Measurements from ENCODE around the gene ARMH2. TPM values are rescaled to one million over a fixed set of nuclear protein-coding genes. Genes with fewer than 3 reads are reported as not detected.

The ARMH2 gene
- polyA plus RNA-seq, 3 donors = 0.34 to 0.71 TPM; not detected in 1

DNA sequence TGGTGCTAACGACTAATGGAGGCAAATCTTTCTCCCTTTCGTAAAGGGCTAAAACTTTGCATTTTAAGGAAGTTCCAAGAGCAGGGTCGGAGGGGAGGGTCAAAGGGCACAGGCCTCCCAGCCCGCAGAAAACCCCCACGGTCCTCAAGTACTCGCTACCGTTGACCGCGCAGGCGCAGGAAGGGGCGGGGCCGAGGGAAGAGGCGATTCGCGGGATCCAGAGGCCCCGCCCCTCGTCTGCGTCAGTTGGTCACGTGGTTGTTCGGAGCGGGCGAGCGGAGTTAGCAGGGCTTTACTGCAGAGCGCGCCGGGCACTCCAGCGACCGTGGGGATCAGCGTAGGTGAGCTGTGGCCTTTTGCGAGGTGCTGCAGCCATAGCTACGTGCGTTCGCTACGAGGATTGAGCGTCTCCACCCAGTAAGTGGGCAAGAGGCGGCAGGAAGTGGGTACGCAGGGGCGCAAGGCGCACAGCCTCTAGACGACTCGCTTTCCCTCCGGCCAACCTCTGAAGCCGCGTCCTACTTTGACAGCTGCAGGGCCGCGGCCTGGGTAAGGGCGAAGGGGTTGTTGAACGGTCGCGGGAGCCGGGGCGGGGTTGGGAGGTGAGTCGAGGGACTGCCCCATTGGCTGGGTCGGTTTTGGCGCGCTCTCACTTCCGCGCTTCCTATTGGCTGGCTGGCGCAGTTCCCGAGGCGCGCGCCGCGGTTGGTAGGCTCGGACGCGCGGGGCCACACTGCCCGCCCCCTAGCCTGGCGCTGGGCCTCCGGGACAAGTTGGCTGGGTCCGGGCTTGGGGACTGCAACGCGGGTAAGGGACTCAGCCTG, 23.8 kb downstream of the ARMH2 start, which contains the start of gene GMNN:
Gene GMNN (plus strand): TSS at position 242 of the 824 bp plus-strand sequence. CDS start 2,310 bp downstream, outside the sequence.
- no peaks in the 10 kb centered on the region for H3K9me3 Mint-ChIP-seq
- peak within 1 kb of the TSS; percentile 87 to 98 (median 96) for H3K27ac Mint-ChIP-seq
- H3K4me1 ChIP-seq (ENCODE audit: control insufficient read depth in 1 of 2, insufficient read depth in 2 of 2, low read length in 2 of 2) = peaks cover 18% of the 10 kb centered on the region in 2 donors

DNA sequence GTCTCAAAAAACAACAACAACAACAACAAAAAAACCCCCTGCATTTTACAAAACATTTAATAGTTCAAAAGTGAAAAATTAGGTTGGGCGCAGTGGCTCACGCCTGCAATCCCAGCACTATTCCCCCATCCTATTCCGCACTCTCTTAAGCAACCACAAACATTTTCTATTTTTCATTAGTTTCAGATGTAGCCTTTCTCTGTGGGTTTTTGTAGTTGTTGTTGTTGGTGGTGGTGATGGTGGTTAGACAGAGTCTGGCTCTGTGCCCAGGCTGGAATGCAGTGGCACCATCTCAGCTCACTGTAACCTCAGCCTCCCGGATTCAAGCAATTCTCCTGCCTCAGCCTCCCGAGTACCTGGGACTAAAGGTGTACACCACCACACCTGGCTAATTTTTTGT, 30.4 kb downstream of the ARMH2 start:
- Histone ChIP-seq H3K4me1 (ENCODE audit: control insufficient read depth in 1 of 2, insufficient read depth in 2 of 2, low read length in 2 of 2) (no peaks in the 10 kb centered on the region), H2AFZ (ENCODE audit: insufficient read depth, low read depth, low read length, poor library complexity, severe bottlenecking) (no peak overlapping the region), H3K36me3 (replicated peaks in 1 of 2; ENCODE audit: control insufficient read depth in 1 of 2, insufficient read depth in 2 of 2, low read length in 2 of 2) (no peaks in the 10 kb centered on the region), H4K20me1 (ENCODE audit: insufficient read depth, low read length) (no peaks in the 10 kb centered on the region), H3K4me3 (replicated peaks in 1 of 3; ENCODE audit: low read depth in 2 of 3, low read length in 3 of 3) (no peak overlapping the region), H3K79me2 (ENCODE audit: insufficient read depth, low read length) (no peaks in the 10 kb centered on the region), H3K27ac (ENCODE audit: low read depth in 1 of 2, low read length in 2 of 2) (no peak overlapping the region), H3K9me3 (replicated peaks in 1 of 2; ENCODE audit: control insufficient read depth in 1 of 2, insufficient read depth in 1 of 2, low read length in 2 of 2) (no peaks in the 10 kb centered on the region), H3K27me3 (ENCODE audit: control insufficient read depth in 2 of 2, insufficient read depth in 2 of 2, low read length in 2 of 2) (no peaks in the 10 kb centered on the region), H3K9ac (ENCODE audit: insufficient read depth, low read length, poor library complexity, severe bottlenecking) (no peak overlapping the region), H3K4me2 (replicated peaks; ENCODE audit: extremely low read depth, low read length, poor library complexity, severe bottlenecking) (no peak overlapping the region)
- Mint-ChIP-seq H3K27me3 (ENCODE audit: low read depth in 3 of 3) (no peaks in the 10 kb centered on the region), H3K36me3 (no peaks in the 10 kb centered on the region), H3K4me1 (no peaks in the 10 kb centered on the region), H3K4me3 (no peak overlapping the region), H3K27ac (peak overlapping the region in 1 of 7 donors; percentile 46), H3K9me3 (no peaks in the 10 kb centered on the region)
- DNase-seq = no peak
- WGBS (ENCODE audit: insufficient coverage) = no CpG with 5 or more reads among the region's 5 CpGs
- intact Hi-C loops (cut with micrococcal nuclease) = loop anchor here in 1 of 2 donors (5.0 kb wide), 1 partner anchor 186 kb away; no protein-coding TSS in a partner anchor
- TF ChIP-seq, protein P1, sequence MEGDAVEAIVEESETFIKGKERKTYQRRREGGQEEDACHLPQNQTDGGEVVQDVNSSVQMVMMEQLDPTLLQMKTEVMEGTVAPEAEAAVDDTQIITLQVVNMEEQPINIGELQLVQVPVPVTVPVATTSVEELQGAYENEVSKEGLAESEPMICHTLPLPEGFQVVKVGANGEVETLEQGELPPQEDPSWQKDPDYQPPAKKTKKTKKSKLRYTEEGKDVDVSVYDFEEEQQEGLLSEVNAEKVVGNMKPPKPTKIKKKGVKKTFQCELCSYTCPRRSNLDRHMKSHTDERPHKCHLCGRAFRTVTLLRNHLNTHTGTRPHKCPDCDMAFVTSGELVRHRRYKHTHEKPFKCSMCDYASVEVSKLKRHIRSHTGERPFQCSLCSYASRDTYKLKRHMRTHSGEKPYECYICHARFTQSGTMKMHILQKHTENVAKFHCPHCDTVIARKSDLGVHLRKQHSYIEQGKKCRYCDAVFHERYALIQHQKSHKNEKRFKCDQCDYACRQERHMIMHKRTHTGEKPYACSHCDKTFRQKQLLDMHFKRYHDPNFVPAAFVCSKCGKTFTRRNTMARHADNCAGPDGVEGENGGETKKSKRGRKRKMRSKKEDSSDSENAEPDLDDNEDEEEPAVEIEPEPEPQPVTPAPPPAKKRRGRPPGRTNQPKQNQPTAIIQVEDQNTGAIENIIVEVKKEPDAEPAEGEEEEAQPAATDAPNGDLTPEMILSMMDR (IDR thresholded peaks at IDR 0.05) = no peak

More for the DNA sequence above, 23.8 kb downstream of the ARMH2 start, which contains the start of gene GMNN:
- Histone ChIP-seq H3K9ac (ENCODE audit: insufficient read depth, low read length, poor library complexity, severe bottlenecking) (peak within 1 kb of the TSS; percentile 55), H3K4me3 (replicated peaks in 1 of 3; ENCODE audit: low read depth in 2 of 3, low read length in 3 of 3) (peak within 1 kb of the TSS; percentile 78 to 100 (median 98)), H3K9me3 (replicated peaks in 1 of 2; ENCODE audit: control insufficient read depth in 1 of 2, insufficient read depth in 1 of 2, low read length in 2 of 2) (no peaks in the 10 kb centered on the region), H3K4me2 (replicated peaks; ENCODE audit: extremely low read depth, low read length, poor library complexity, severe bottlenecking) (peak within 1 kb of the TSS; percentile 68), H4K20me1 (ENCODE audit: insufficient read depth, low read length) (no peaks in the 10 kb centered on the region), H2AFZ (ENCODE audit: insufficient read depth, low read depth, low read length, poor library complexity, severe bottlenecking) (peak within 1 kb of the TSS; percentile 97), H3K79me2 (ENCODE audit: insufficient read depth, low read length) (peaks cover 53% of the 10 kb centered on the region), H3K27me3 (ENCODE audit: control insufficient read depth in 2 of 2, insufficient read depth in 2 of 2, low read length in 2 of 2) (no peaks in the 10 kb centered on the region), H3K27ac (ENCODE audit: low read depth in 1 of 2, low read length in 2 of 2) (peak within 1 kb of the TSS; percentile 69 to 85), H3K36me3 (replicated peaks in 1 of 2; ENCODE audit: control insufficient read depth in 1 of 2, insufficient read depth in 2 of 2, low read length in 2 of 2) (no peaks in the 10 kb centered on the region)
- WGBS (ENCODE audit: insufficient coverage) = under 1% methylated on average over 73 of the region's 75 CpGs
- Mint-ChIP-seq H3K27me3 (ENCODE audit: low read depth in 3 of 3) (no peaks in the 10 kb centered on the region), H3K4me3 (peak within 1 kb of the TSS; percentile 98 to 100), H3K36me3 (peaks cover under 1 to 1% of the 10 kb centered on the region in 2 donors), H3K4me1 (peaks cover 21% of the 10 kb centered on the region)
- peak; percentile 95 to 98 (median 96) for DNase-seq
- intact Hi-C loops (cut with micrococcal nuclease) = loop anchor here (2.0 to 5.0 kb wide), 3 partner anchors 53 to 108 kb away; partner anchors contain the start of genes ACOT13 (in 1 of the 2), C6orf62 (in 1 of the 2) and TDP2 (in 1 of the 2)
- TF ChIP-seq, protein P1 (IDR thresholded peaks at IDR 0.05) = no peak

Data from CD14-positive monocyte (primary cell).